IMR-90 (cell line): ENCODE data around the gene PRKCA. TPM values are rescaled to one million over a fixed set of nuclear protein-coding genes. Genes with fewer than 3 reads are reported as not detected.
A peak's percentile ranks its signal among the peaks of the same experiment; 100 is the strongest.

Source experiments
- ATAC-seq: fragments of 200-7000 bp; cut with Tn5 transposase; 2 replicates; pipeline ENCODE4 v1.9.1; 2020; ENCODE audit warnings: low read depth, mild to moderate bottlenecking, moderate library complexity
- BruUV-seq: library from RNA; stranded (reverse); fragments of 400-500 nt; replicated peaks from 2 replicates; lab custom pipeline; 2021; lab: Mats Ljungman, UMichigan
- CTCF ChIA-PET: fragments of 300-600 bp; formaldehyde crosslinking; extraction: SDS; loops from one replicate; lab custom pipeline; 2021; ENCODE audit warnings: antibody characterized with exemption; lab: Yijun Ruan, JAX
- POLR2A ChIA-PET: fragments of 300-600 bp; sonication (Branson Sonifier 250); formaldehyde crosslinking; loops from one replicate; lab custom pipeline; 2022; ENCODE audit warnings: antibody characterized with exemption; ENCODE audit not compliant: unreplicated experiment; lab: Charles Lee
- DNase-seq: peaks from one replicate; pipeline ENCODE4 v3.0.0; 2013
- H2AFZ ChIP-seq: replicated peaks from 2 replicates; pipeline ENCODE3; 2013; ENCODE audit warnings: low read length, mild to moderate bottlenecking; ENCODE audit not compliant: poor library complexity
- H2AK5ac ChIP-seq: 2 replicates; pipeline ENCODE4 v1.6.1; 2013; ENCODE audit warnings: low read depth, low read length, inconsistent platforms
- H2AK9ac ChIP-seq: replicated peaks from 2 replicates; pipeline ENCODE3; 2013; ENCODE audit warnings: mild to moderate bottlenecking, low read depth, low read length, moderate library complexity; ENCODE audit not compliant: poor library complexity
- H2BK120ac ChIP-seq: 2 replicates; pipeline ENCODE4 v1.6.1; 2013; ENCODE audit warnings: low read depth, low read length, inconsistent platforms
- H2BK15ac ChIP-seq: 3 replicates; pipeline ENCODE4 v1.6.1; 2013; ENCODE audit warnings: low read depth, low read length, inconsistent platforms
- H2BK20ac ChIP-seq: 2 replicates; pipeline ENCODE4 v1.6.1; 2013; ENCODE audit warnings: low read depth, mild to moderate bottlenecking, inconsistent platforms, low read length, moderate library complexity
- H2BK5ac ChIP-seq: 2 replicates; pipeline ENCODE4 v1.6.1; 2013; ENCODE audit warnings: mild to moderate bottlenecking, low read depth, low read length, inconsistent platforms; ENCODE audit not compliant: poor library complexity, severe bottlenecking
- H3K14ac ChIP-seq: replicated peaks from 2 replicates; pipeline ENCODE4 v1.6.1; 2013; ENCODE audit warnings: low read depth, low read length, inconsistent platforms
- H3K18ac ChIP-seq: 2 replicates; pipeline ENCODE4 v1.6.1; 2013; ENCODE audit warnings: low read depth, low read length, control low read depth
- H3K23ac ChIP-seq: 2 replicates; pipeline ENCODE4 v1.6.1; 2013; ENCODE audit warnings: low read depth, low read length, inconsistent platforms
- H3K27ac ChIP-seq: 2 replicates; pipeline ENCODE4 v1.5.1; 2013; ENCODE audit warnings: mild to moderate bottlenecking, control low read depth, low read length; ENCODE audit not compliant: insufficient read depth
- H3K27me3 ChIP-seq: 2 replicates; pipeline ENCODE4 v1.6.1; 2013; ENCODE audit warnings: low read length; ENCODE audit not compliant: control insufficient read depth, insufficient read depth
- H3K36me3 ChIP-seq: 2 replicates; pipeline ENCODE4 v1.6.1; 2013; ENCODE audit warnings: low read length, mixed read lengths; ENCODE audit not compliant: control insufficient read depth, insufficient read depth
- H3K4ac ChIP-seq: 2 replicates; pipeline ENCODE4 v1.6.1; 2013; ENCODE audit warnings: low read depth, low read length, inconsistent platforms
- H3K4me1 ChIP-seq: 2 replicates; pipeline ENCODE4 v1.6.1; 2013; ENCODE audit warnings: low read length, mixed read lengths; ENCODE audit not compliant: control insufficient read depth, insufficient read depth
- H3K4me2 ChIP-seq: 2 replicates; pipeline ENCODE4 v1.6.1; 2013; ENCODE audit warnings: low read depth, mild to moderate bottlenecking, control low read depth, low read length, moderate library complexity
- H3K4me3 ChIP-seq: 2 replicates; pipeline ENCODE4 v1.5.1; 2013; ENCODE audit warnings: low read depth, mild to moderate bottlenecking, control low read depth, low read length, moderate library complexity; ENCODE audit not compliant: insufficient read depth
- H3K56ac ChIP-seq: 2 replicates; pipeline ENCODE4 v1.6.1; 2013; ENCODE audit warnings: low read length, inconsistent platforms; ENCODE audit not compliant: insufficient read depth; ENCODE audit errors: extremely low read depth
- H3K79me1 ChIP-seq, 2 experiments: 2 replicates each; pipeline ENCODE4 v1.6.1; 2013; ENCODE audit warnings: low read length in 2 of 2, inconsistent platforms in 1 of 2, low read depth in 1 of 2
- H3K9ac ChIP-seq: 2 replicates; pipeline ENCODE4 v1.6.1; 2013; ENCODE audit warnings: low read depth, low read length, control low read depth
- H3K9me1 ChIP-seq: 2 replicates; pipeline ENCODE4 v1.6.1; 2013; ENCODE audit warnings: low read length, inconsistent platforms; ENCODE audit not compliant: insufficient read depth
- H3K9me3 ChIP-seq: 2 replicates; pipeline ENCODE4 v1.6.1; 2013; ENCODE audit warnings: low read length; ENCODE audit not compliant: control insufficient read depth, insufficient read depth
- H4K20me1 ChIP-seq: 2 replicates; pipeline ENCODE4 v1.6.1; 2013; ENCODE audit warnings: low read length, inconsistent platforms; ENCODE audit not compliant: insufficient read depth
- H4K5ac ChIP-seq: 2 replicates; pipeline ENCODE4 v1.6.1; 2013; ENCODE audit warnings: mild to moderate bottlenecking, low read depth, low read length, control low read depth
- H4K8ac ChIP-seq, 2 experiments: 2 replicates each; pipeline ENCODE4 v1.6.1; 2013; ENCODE audit warnings: low read depth in 2 of 2, low read length in 2 of 2, control low read depth in 1 of 2, inconsistent platforms in 1 of 2
- H4K91ac ChIP-seq: 2 replicates; pipeline ENCODE4 v1.6.1; 2013; ENCODE audit warnings: low read depth, low read length, inconsistent platforms; ENCODE audit not compliant: insufficient read depth
- BHLHE40 ChIP-seq: fragments of 150-350 bp; IDR thresholded peaks from 2 replicates; pipeline ENCODE4 v1.6.1; 2016; ENCODE audit warnings: mild to moderate bottlenecking, low read depth, low read length
- CEBPB ChIP-seq: IDR thresholded peaks from 2 replicates; pipeline ENCODE4 v1.6.1; 2012; ENCODE audit warnings: low read depth, low read length, improper control_type of control experiment
- CHD1 ChIP-seq: IDR thresholded peaks from 2 replicates; pipeline ENCODE4 v1.6.1; 2012; ENCODE audit warnings: low read depth, low read length, improper control_type of control experiment
- CTCF ChIP-seq: conservative IDR thresholded peaks from 2 replicates; pipeline ENCODE4 v1.5.1; 2012; ENCODE audit warnings: mild to moderate bottlenecking, low read depth, low read length, improper control_type of control experiment
- ELK1 ChIP-seq: fragments of 150-350 bp; IDR thresholded peaks from 2 replicates; pipeline ENCODE4 v1.6.1; 2016; ENCODE audit warnings: low read depth, mild to moderate bottlenecking, low read length, moderate library complexity, borderline replicate concordance
- FOS ChIP-seq: fragments of 150-350 bp; IDR thresholded peaks from 2 replicates; pipeline ENCODE4 v1.6.1; 2016; ENCODE audit warnings: low read depth, low read length
- MAFK ChIP-seq: IDR thresholded peaks from 2 replicates; pipeline ENCODE4 v1.6.1; 2012; ENCODE audit warnings: low read depth, low read length, improper control_type of control experiment
- MAZ ChIP-seq: IDR thresholded peaks from 2 replicates; pipeline ENCODE4 v1.6.1; 2012; ENCODE audit warnings: low read depth, mild to moderate bottlenecking, low read length, improper control_type of control experiment, moderate library complexity, borderline replicate concordance
- MXI1 ChIP-seq: IDR thresholded peaks from 2 replicates; pipeline ENCODE4 v1.6.1; 2012; ENCODE audit warnings: low read depth, mild to moderate bottlenecking, low read length, moderate library complexity, borderline replicate concordance
- NFE2L2 ChIP-seq: fragments of 150-350 bp; IDR thresholded peaks from 2 replicates; pipeline ENCODE4 v1.6.1; 2016; ENCODE audit warnings: low read depth, mild to moderate bottlenecking, low read length
- POLR2A ChIP-seq: IDR thresholded peaks from 2 replicates; pipeline ENCODE4 v1.6.1; 2012; ENCODE audit warnings: mild to moderate bottlenecking, low read depth, low read length
- RAD21 ChIP-seq: IDR thresholded peaks from 2 replicates; pipeline ENCODE4 v1.6.1; 2012; ENCODE audit warnings: low read length, improper control_type of control experiment
- RCOR1 ChIP-seq: IDR thresholded peaks from 2 replicates; pipeline ENCODE4 v1.6.1; 2012; ENCODE audit warnings: mild to moderate bottlenecking, low read length, improper control_type of control experiment; ENCODE audit not compliant: insufficient replicate concordance
- RFX5 ChIP-seq: IDR thresholded peaks from 2 replicates; pipeline ENCODE4 v1.8.0; 2012; ENCODE audit warnings: low read depth, mild to moderate bottlenecking, low read length, moderate library complexity
- SMC3 ChIP-seq: fragments of 150-350 bp; IDR thresholded peaks from 2 replicates; pipeline ENCODE4 v1.6.1; 2016; ENCODE audit warnings: low read depth, mild to moderate bottlenecking, antibody characterized with exemption, low read length, moderate library complexity
- WGBS, 2 experiments: methylation state at CpG; one replicate each; pipeline versions ENCODE4 v1.1.5 to v1.1.7; 2013; ENCODE audit warnings: missing lambda C conversion rate in 2 of 2; ENCODE audit not compliant: insufficient read length in 1 of 2; ENCODE audit errors: extremely low coverage in 2 of 2; 5-methylcytosine and 5-hydroxymethylcytosine counted together
- dilution Hi-C: fragments of 300-500 bp; cut with HindIII; formaldehyde crosslinking; loops from one replicate; pipeline ENCODE4 v1.14.3; 2018; ENCODE audit warnings: low sequenced_read_pairs; ENCODE audit not compliant: unreplicated experiment
- in situ Hi-C: fragments of 300-500 bp; cut with MboI; formaldehyde crosslinking; loops from 3 replicates; pipeline ENCODE4 v1.14.3; 2019; ENCODE audit warnings: low sequenced_read_pairs, inconsistent platforms, mixed read lengths
- intact Hi-C: fragments of 100-400 bp; cut with micrococcal nuclease; formaldehyde crosslinking; loops from 2 replicates; pipeline ENCODE4 v1.10.0; 2022
- polyA plus RNA-seq, 3 experiments: library from polyadenylated mRNA; depleted of rRNA; stranded (reverse); fragments of >200 nt; gene quantifications; 2 replicates each; pipeline ENCODE4 v1.2.3, GENCODE V29; 2012; ENCODE audit warnings: low replicate concordance in 1 of 3
- total RNA-seq: library from RNA; depleted of rRNA; stranded (reverse); fragments of >200 nt; gene quantifications from 2 replicates; pipeline ENCODE4 v1.2.3, GENCODE V29; 2012
- TF ChIP-seq, protein P1 (sequence below): fragments of 150-350 bp; IDR thresholded peaks from 2 replicates; pipeline ENCODE4 v1.6.1; 2017; ENCODE audit warnings: mild to moderate bottlenecking, antibody characterized with exemption, low read length, low read depth

The PRKCA gene
- total and polyA plus RNA-seq, 2 of the 4 experiments (the other 2 are of a cell fraction) = 31.0 to 46.0 TPM

GRCh38 chr17:66580956-66581391 is 278.6 kb downstream of the PRKCA start:
- TF ChIP-seq RAD21 (no peak), POLR2A (no peak), ELK1 (no peak), SMC3 (no peak), CEBPB (no peak), MAZ (no peak), CTCF (no peak), NFE2L2 (no peak), MXI1 (no peak), RCOR1 (no peak), CHD1 (no peak), RFX5 (no peak), BHLHE40 (no peak), MAFK (no peak), FOS (no peak)
- TF ChIP-seq, protein P1, sequence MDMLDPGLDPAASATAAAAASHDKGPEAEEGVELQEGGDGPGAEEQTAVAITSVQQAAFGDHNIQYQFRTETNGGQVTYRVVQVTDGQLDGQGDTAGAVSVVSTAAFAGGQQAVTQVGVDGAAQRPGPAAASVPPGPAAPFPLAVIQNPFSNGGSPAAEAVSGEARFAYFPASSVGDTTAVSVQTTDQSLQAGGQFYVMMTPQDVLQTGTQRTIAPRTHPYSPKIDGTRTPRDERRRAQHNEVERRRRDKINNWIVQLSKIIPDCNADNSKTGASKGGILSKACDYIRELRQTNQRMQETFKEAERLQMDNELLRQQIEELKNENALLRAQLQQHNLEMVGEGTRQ = no peak
- 0 out of 2 replicates have a peak overlapping the region, but pooled peaks have one; percentile 6 for H3K14ac ChIP-seq
- ChIA-PET POLR2A (no interaction called here), CTCF (no interaction called here)
- BruUV-seq = no TSS peak
- H2AK9ac ChIP-seq = no peak overlapping the region
- H3K4me2 ChIP-seq = no peak overlapping the region; the same call in 1 of the 2 replicates
- H3K79me1 ChIP-seq = peaks cover 39 to 77% of the 10 kb centered on the region in 2 experiments
- ATAC-seq (no peak), DNase-seq (peak; percentile 28)
- H3K36me3 ChIP-seq = peaks cover 2% of the 10 kb centered on the region; the same call in 1 of the 2 replicates
- H3K4ac ChIP-seq = peak overlapping the region; percentile 12; the same call in 1 of the 2 replicates
- H4K8ac ChIP-seq = no peak overlapping the region
- H3K4me1 ChIP-seq = peaks cover 18% of the 10 kb centered on the region
- H2BK20ac ChIP-seq = no peak overlapping the region
- H2AK5ac ChIP-seq = no peak overlapping the region
- 0 out of 2 replicates have a peak overlapping the region, but pooled peaks have one; percentile 18 for H3K23ac ChIP-seq
- H3K9me3 ChIP-seq = no peaks in the 10 kb centered on the region
- no peaks in the 10 kb centered on the region for H3K27me3 ChIP-seq
- no peak overlapping the region for H4K5ac ChIP-seq
- H2BK15ac ChIP-seq = no peak overlapping the region
- no CpG with 5 or more reads among the region's 3 CpGs for WGBS, 2 experiments
- no peak overlapping the region for H2AFZ ChIP-seq
- peak overlapping the region; percentile 23; the same call in 1 of the 2 replicates for H2BK120ac ChIP-seq
- H3K56ac ChIP-seq = no peak overlapping the region
- in situ Hi-C loops (no loop called here), dilution Hi-C loops (no loop called here), intact Hi-C loops (no loop called here)
- H4K91ac ChIP-seq = no peak overlapping the region
- H2BK5ac ChIP-seq = peak overlapping the region; percentile 58
- H3K9ac ChIP-seq = no peak overlapping the region
- H3K9me1 ChIP-seq = peaks cover 24% of the 10 kb centered on the region
- no peak overlapping the region for H3K4me3 ChIP-seq
- H3K18ac ChIP-seq = 0 out of 2 replicates have a peak overlapping the region, but pooled peaks have one; percentile 30
- peak overlapping the region; percentile 60; the same call in 1 of the 2 replicates for H3K27ac ChIP-seq
- H4K20me1 ChIP-seq = peaks cover 18% of the 10 kb centered on the region
